ENCODE data around the gene GSTP1.
A peak's percentile ranks its signal among the peaks of the same experiment; 100 is the strongest.
"Not testable (repeated sequence)": the region's sequence is repeated elsewhere in the genome, so short reads cannot be mapped to it uniquely, and the experiment has no call there.

The GSTP1 gene

GRCh38 chr11:67583247-67584204 lies at the start of gene GSTP1:
Gene GSTP1 (plus strand): TSS chr11:67583812. CDS start chr11:67583844, 32 bp downstream.
- peak; percentile 62 for DNase-seq

- no peak for DNase-seq
Measured at GRCh38 chr11:67534070-67534679, 49.4 kb upstream of the GSTP1 start.

GRCh38 chr11:67535561-67535960 lies 48.1 kb upstream of the GSTP1 start:
- DNase-seq, result no peak

- no peak for DNase-seq
Measured at GRCh38 chr11:67538306-67538705, 45.3 kb upstream of the GSTP1 start.

- no peak for DNase-seq
Measured at GRCh38 chr11:67538823-67539505, 44.6 kb upstream of the GSTP1 start.

- no peak for DNase-seq
Measured at GRCh38 chr11:67539550-67539949, 44.1 kb upstream of the GSTP1 start.

GRCh38 chr11:67541198-67541597 lies 42.4 kb upstream of the GSTP1 start:
- no peak for DNase-seq

GRCh38 chr11:67542169-67542568 lies 41.4 kb upstream of the GSTP1 start:
- DNase-seq, result peak; percentile 39

- peak; percentile 16 for DNase-seq
Measured at GRCh38 chr11:67542971-67543370, 40.6 kb upstream of the GSTP1 start.

- no peak for DNase-seq
Measured at GRCh38 chr11:67543585-67543984, 40.0 kb upstream of the GSTP1 start.

- DNase-seq, result no peak
Measured at GRCh38 chr11:67544616-67545242, 38.9 kb upstream of the GSTP1 start.

- no peak for DNase-seq
Measured at GRCh38 chr11:67545280-67545679, 38.3 kb upstream of the GSTP1 start.

GRCh38 chr11:67548112-67548511 lies 35.5 kb upstream of the GSTP1 start:
- DNase-seq, result not testable (repeated sequence)

- no peak for DNase-seq
Measured at GRCh38 chr11:67548555-67549110, 35.0 kb upstream of the GSTP1 start.

- no peak for DNase-seq
Measured at GRCh38 chr11:67551127-67551526, 32.5 kb upstream of the GSTP1 start.

GRCh38 chr11:67551697-67552096 lies 31.9 kb upstream of the GSTP1 start:
- DNase-seq, result not testable (repeated sequence)

GRCh38 chr11:67556244-67556643 lies 27.4 kb upstream of the GSTP1 start:
- no peak for DNase-seq

GRCh38 chr11:67558084-67558772 lies 25.4 kb upstream of the GSTP1 start:
- DNase-seq, result no peak

- no peak for DNase-seq
Measured at GRCh38 chr11:67561971-67562619, 21.5 kb upstream of the GSTP1 start.

GRCh38 chr11:67562963-67563704 lies 20.5 kb upstream of the GSTP1 start:
- DNase-seq, result no peak

GRCh38 chr11:67563705-67564114 lies 19.9 kb upstream of the GSTP1 start:
- DNase-seq, result not testable (repeated sequence)
